Measurements from ENCODE around the gene MPV17L2. TPM values are rescaled to one million over a fixed set of nuclear protein-coding genes. Genes with fewer than 3 reads are reported as not detected.
"Not testable (repeated sequence)": the region's sequence is repeated elsewhere in the genome, so short reads cannot be mapped to it uniquely, and the experiment has no call there.

The MPV17L2 gene
- total and polyA plus RNA-seq, 8 donors = 4.9 to 14.8 (median 7.3) TPM

DNA sequence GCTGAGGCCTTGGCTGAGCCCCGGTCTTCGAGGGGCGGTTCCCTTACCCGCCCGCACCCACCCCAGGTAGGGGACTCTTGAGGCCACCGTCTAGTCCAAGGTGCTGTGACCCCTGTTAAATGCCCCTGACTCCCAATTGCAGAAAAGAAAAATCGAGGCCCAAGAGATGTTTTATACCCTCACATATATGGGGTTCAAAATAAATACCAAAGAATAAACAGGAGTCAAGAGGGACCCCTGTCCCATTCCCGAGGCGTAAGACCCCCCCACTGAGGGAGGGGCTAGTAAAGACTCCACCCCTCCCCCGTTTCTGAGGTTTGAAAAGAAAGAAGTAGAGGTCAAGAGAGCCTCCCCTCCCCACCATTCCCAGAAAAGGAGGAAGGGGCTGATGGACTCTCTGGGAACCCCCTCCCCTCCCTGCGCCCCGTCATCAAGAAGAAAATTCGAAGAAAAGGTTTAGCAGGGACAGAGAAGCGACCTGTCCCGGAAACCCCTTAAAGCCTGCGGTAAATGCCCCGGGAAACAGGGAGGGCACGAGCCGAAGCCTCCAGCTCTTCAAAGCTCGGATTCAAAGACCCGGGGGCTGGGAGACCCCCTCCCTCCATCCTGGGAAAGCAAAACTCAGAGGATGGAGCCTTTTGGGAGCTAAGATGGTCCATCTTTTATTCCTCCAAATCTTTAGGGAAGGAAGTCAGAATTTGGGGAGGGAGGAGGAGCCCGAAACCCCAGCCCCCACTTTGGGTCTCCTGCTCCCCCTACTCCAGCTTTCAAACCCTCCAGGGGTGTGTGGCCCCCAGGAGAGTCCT is 11.6 kb downstream of the MPV17L2 start:
- ATAC-seq (peak; percentile 55), DNase-seq (peak in 2 of 4 donors; percentile 60 to 93)
- H3K27me3 ChIP-seq = peaks cover 0 to 27% of the 10 kb centered on the region in 2 donors
- peaks cover 0 to 10% of the 10 kb centered on the region in 2 donors for H3K36me3 ChIP-seq
- peak overlapping the region; percentile 90 to 98 for H3K27ac ChIP-seq
- intact Hi-C loops (cut with DNase I) = loop anchor here in 1 of 2 donors (10.0 kb wide), 1 partner anchor 50 kb away; a partner anchor contains a TSS
- peak overlapping the region; percentile 56 to 57 for H3K4me3 ChIP-seq
- H3K9me3 ChIP-seq = no peaks in the 10 kb centered on the region
- peaks cover 9 to 34% of the 10 kb centered on the region in 2 donors for H3K4me1 ChIP-seq
- TF ChIP-seq, protein P1, sequence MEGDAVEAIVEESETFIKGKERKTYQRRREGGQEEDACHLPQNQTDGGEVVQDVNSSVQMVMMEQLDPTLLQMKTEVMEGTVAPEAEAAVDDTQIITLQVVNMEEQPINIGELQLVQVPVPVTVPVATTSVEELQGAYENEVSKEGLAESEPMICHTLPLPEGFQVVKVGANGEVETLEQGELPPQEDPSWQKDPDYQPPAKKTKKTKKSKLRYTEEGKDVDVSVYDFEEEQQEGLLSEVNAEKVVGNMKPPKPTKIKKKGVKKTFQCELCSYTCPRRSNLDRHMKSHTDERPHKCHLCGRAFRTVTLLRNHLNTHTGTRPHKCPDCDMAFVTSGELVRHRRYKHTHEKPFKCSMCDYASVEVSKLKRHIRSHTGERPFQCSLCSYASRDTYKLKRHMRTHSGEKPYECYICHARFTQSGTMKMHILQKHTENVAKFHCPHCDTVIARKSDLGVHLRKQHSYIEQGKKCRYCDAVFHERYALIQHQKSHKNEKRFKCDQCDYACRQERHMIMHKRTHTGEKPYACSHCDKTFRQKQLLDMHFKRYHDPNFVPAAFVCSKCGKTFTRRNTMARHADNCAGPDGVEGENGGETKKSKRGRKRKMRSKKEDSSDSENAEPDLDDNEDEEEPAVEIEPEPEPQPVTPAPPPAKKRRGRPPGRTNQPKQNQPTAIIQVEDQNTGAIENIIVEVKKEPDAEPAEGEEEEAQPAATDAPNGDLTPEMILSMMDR (IDR thresholded peaks at IDR 0.05) = no peak

DNA sequence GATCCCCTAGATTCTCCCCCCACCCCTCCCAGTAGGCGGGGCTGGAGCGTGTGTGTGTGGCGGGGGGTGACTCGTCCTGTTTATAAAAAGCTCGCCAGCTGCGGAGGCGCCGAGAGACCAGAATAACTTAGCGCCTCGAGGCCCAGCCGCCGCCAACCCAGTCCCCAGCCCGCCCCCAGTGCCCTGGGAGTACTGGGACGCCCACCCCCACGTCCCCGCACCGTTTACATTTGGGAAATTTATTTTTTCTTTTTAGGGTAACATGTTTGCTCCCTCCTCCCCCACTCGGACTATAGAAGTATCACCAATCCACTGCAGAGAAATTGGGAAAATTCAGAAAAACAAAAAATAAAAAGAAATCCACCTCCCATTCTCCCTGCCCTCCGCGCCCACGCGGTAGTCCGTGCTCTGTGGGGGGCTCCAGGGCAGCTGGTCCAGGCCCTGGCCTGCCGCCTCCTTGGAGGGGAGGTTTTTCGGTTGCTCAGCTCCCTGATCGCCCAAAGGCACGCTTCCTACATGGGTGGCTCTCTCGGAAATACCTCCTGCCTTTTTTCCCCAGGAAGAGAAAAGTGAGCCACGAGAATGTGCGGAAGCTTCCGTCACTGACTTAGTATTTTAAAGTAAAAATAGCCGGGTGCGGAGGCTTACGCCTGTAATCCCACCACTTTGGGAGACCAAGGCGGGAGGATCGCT is 12.3 kb downstream of the MPV17L2 start:
- ATAC-seq (peak; percentile 42), DNase-seq (peak; percentile 31 to 88 (median 84))
- Histone ChIP-seq H3K4me1 (peaks cover 9 to 34% of the 10 kb centered on the region in 2 donors), H3K9me3 (no peaks in the 10 kb centered on the region), H3K4me3 (peak overlapping the region; percentile 56 to 57), H3K36me3 (peaks cover 0 to 2% of the 10 kb centered on the region in 2 donors), H3K27ac (peak overlapping the region; percentile 90 to 98), H3K27me3 (peaks cover 0 to 29% of the 10 kb centered on the region in 2 donors)
- intact Hi-C loops (cut with DNase I) = loop anchor here in 1 of 2 donors (10.0 kb wide), 1 partner anchor 49 kb away; a partner anchor contains a TSS
- TF ChIP-seq, protein P1 (IDR thresholded peaks at IDR 0.05) = no peak

DNA sequence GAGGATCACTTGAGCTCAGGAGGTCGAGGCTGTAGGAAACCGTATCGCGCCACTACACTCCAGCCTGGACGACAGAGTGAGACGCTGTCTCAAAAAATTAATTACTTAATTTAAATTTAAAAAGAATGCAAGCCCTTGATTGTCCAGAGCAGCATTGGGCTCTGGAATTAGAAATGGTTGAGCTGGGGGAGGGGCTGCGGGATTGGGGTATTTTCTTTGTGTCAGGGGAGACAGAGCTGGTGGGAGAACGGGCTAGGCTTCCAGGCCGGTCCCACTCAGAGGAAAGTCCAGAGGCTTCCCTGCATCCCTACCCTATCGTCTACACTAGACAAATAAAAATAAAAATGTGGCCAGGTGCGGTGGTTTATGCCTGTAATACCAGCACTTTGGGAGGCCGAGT is 13.0 kb downstream of the MPV17L2 start:
- no peaks in the 10 kb centered on the region for H3K36me3 ChIP-seq
- TF ChIP-seq, protein P1 (IDR thresholded peaks at IDR 0.05) = no peak
- H3K27ac ChIP-seq = peak overlapping the region; percentile 90 to 98
- intact Hi-C loops (cut with DNase I) = loop anchor here in 1 of 2 donors (10.0 kb wide), 1 partner anchor 49 kb away; a partner anchor contains a TSS
- peaks cover 9 to 34% of the 10 kb centered on the region in 2 donors for H3K4me1 ChIP-seq
- ATAC-seq (no peak), DNase-seq (no peak)
- H3K4me3 ChIP-seq = no peak overlapping the region
- H3K27me3 ChIP-seq = peaks cover 0 to 30% of the 10 kb centered on the region in 2 donors
- no peaks in the 10 kb centered on the region for H3K9me3 ChIP-seq

DNA sequence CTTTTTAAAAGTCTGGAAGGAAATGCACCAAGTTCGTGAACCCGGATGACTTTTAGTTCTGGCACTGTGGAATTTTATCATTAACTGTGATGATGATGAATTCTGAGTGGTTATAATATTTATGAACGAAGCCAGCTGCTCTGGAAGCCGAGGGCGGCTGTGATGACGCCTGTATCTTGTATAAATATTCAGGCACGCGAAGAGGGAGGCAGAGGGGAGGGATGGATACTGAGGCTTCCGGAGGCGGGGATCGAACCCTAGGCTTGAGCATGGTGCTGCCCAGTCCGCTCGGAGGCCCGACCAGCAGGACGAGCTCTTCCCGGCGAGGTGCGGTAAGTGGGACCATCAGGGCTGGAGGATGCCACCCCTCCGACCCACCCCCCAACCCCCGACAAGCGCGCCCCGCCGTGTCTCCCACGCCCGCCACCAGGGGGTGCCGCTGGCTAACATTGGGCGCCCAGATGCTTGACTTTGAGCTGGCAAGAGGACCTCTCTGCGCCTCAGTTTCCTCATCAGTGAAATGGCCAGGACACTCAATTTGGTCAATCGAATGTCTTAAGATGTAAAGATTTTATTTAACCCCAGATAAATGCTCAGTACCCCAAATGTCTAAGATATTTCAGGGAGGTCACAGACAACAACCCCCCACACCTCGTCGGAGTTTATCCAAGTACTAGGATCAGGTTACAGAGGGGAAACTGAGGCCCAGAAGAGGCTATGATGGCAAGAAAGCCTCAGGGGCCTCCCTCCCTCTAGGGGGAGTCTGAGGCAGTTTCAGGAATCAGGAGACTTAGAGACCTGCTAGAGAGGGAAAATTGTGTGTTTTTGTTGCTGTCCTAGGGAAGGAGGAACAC is 15.3 kb downstream of the MPV17L2 start:
- H3K27ac ChIP-seq = peak overlapping the region in 1 of 2 donors; percentile 8
- H3K4me1 ChIP-seq = peaks cover 2 to 26% of the 10 kb centered on the region in 2 donors
- H3K9me3 ChIP-seq = no peaks in the 10 kb centered on the region
- TF ChIP-seq, protein P1 (IDR thresholded peaks at IDR 0.05) = peak; percentile 56 to 67
- no peaks in the 10 kb centered on the region for H3K36me3 ChIP-seq
- ATAC-seq (no peak), DNase-seq (peak; percentile 43 to 88 (median 82))
- no peak overlapping the region for H3K4me3 ChIP-seq
- peaks cover 0 to 27% of the 10 kb centered on the region in 2 donors for H3K27me3 ChIP-seq
- intact Hi-C loops (cut with DNase I) = loop anchor here in 1 of 2 donors (10.0 kb wide), 1 partner anchor 46 kb away; a partner anchor contains a TSS

DNA sequence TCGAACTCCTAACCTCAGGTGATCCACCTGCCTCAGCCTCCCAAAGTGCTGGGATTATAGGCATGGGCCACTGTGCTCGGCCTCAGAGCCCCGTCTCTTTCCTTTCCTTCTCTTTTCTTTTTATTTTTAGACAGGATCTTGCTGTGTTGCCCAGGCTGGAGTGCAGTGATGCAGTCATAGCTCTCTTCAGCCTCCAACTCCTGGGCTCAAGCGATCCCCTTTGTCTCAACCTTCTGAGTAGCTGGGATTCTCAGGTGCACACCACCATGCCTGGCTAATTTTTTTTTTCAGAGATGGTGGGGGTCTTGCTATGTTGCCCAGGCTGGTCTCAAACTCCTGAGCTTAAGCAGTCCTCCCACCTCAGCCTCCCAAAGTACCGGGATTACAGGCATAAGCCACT is 16.9 kb downstream of the MPV17L2 start:
- ATAC-seq, H3K9me3 ChIP-seq, DNase-seq, H3K4me3 ChIP-seq, H3K27ac ChIP-seq, H3K36me3 ChIP-seq: not testable (repeated sequence)
- peaks cover 2 to 18% of the 10 kb centered on the region in 2 donors for H3K4me1 ChIP-seq
- peaks cover 0 to 26% of the 10 kb centered on the region in 2 donors for H3K27me3 ChIP-seq
- intact Hi-C loops (cut with DNase I) = loop anchor here in 1 of 2 donors (10.0 kb wide), 1 partner anchor 45 kb away; a partner anchor contains a TSS

Measured in left lung (tissue), 10 donors.